Adrenal gland (tissue), 12 donors: ENCODE measurements around the gene CALCR. TPM values are rescaled to one million over a fixed set of nuclear protein-coding genes. Genes with fewer than 3 reads are reported as not detected.

Source experiments
- DNase-seq, 7 donors: peaks; one replicate each; pipeline ENCODE4 v3.0.0-alpha.2; 2019 to 2020
- H3K27ac ChIP-seq, 5 donors: fragments of 200-600 bp; sonication (generic) in 4 of 5; 1 replicate in 3 of 5; 2 replicates in 2 of 5; pipeline versions ENCODE4 v1.5.1 to v1.8.0; 2016 to 2020; ENCODE audit warnings: mild to moderate bottlenecking in 1 of 5
- H3K27me3 ChIP-seq: fragments of 200-600 bp; 2 replicates; pipeline ENCODE4 v1.8.0; 2021
- H3K36me3 ChIP-seq, 2 donors: fragments of 200-600 bp; replicated peaks in 1 of 2; 1 replicate in 1 of 2; 2 replicates in 1 of 2; pipeline versions ENCODE4 v1.5.1 to v1.8.0; 2018 to 2022
- H3K4me1 ChIP-seq, 2 donors: fragments of 200-600 bp; replicated peaks in 1 of 2; 1 replicate in 1 of 2; 2 replicates in 1 of 2; pipeline versions ENCODE4 v1.5.1 to v1.8.0; 2018 to 2021
- H3K4me3 ChIP-seq, 4 donors: fragments of 200-600 bp; sonication (generic) in 3 of 4; one replicate each; pipeline ENCODE4 v1.5.1; 2016 to 2018
- H3K9me3 ChIP-seq, 3 donors: fragments of 200-600 bp; sonication (generic) in 1 of 3; replicated peaks in 1 of 3; 1 replicate in 2 of 3; 2 replicates in 1 of 3; pipeline versions ENCODE4 v1.5.1 to v1.8.0; 2016 to 2021
- CTCF ChIP-seq, 6 experiments: fragments of 450-650 bp in 4 of 6; fragments of 200-600 bp in 2 of 6; sonication (generic) in 1 of 6; IDR thresholded peaks; 1 replicate in 5 of 6; 2 replicates in 1 of 6; pipeline versions ENCODE4 v1.5.1 to v1.8.0; 2016 to 2021; ENCODE audit warnings: antibody characterized with exemption in 6 of 6, mild to moderate bottlenecking in 2 of 6, moderate library complexity in 1 of 6
- POLR2A ChIP-seq, 2 donors: fragments of 450-650 bp; IDR thresholded peaks; one replicate each; pipeline ENCODE4 v1.6.1; 2017; ENCODE audit warnings: antibody characterized with exemption in 2 of 2, mild to moderate bottlenecking in 2 of 2, moderate library complexity in 1 of 2
- WGBS, 4 donors: extraction: QIAGEN DNeasy Blood & Tissue Kit in 2 of 4; methylation state at CpG; one replicate each; pipeline versions ENCODE4 v1.1.5 to v1.1.7; 2013 to 2017; 5-methylcytosine and 5-hydroxymethylcytosine counted together
- intact Hi-C, 2 donors: fragments of 100-400 bp; cut with DNase I; formaldehyde crosslinking; loops; one replicate each; pipeline versions ENCODE4 v1.14.1 to v1.15.0; 2022 to 2023
- polyA plus RNA-seq, 3 donors: library from polyadenylated mRNA; stranded (reverse); fragments of 200-250 nt in 2 of 3; fragments of 350-450 nt in 1 of 3; fragmentation: Illumina TruSeq in 1 of 3; extraction: RNeasy Lipid Tissue Mini Kit (QIAGEN cat#74804) in 1 of 3; gene quantifications; one replicate each; pipeline ENCODE4 v1.2.3, GENCODE V29; 2013 to 2014
- total RNA-seq, 9 donors: library from RNA; depleted of rRNA in 4 of 9; stranded (reverse); fragments of >200 nt in 4 of 9; fragments of 120-200 nt in 1 of 9; fragmentation: NEBNext Ultra II Directional in 1 of 9; extraction: Animal tissue kit (Norgen Biotek cat#: 25700) in 1 of 9; gene quantifications; one replicate each; pipeline versions ENCODE4 v1.1.0 to v1.2.4, GENCODE V29; 2013 to 2023
- donor health status: healthy with polysubstance abuse.
- donor health status: Bipolar disorder and iron deficiency.
- donor health status: DM: yes; HTN: yes; CAD: no.
- donor health status: DM: no; HTN: no; CAD: no.
- donor health status: DM: no; HTN: no; CAD: no.
- donor health status: DM: yes; HTN: yes; CAD: no.

The CALCR gene
- total and polyA plus RNA-seq, 12 donors = 0.03 to 0.52 (median 0.14) TPM; not detected in 4

GRCh38 chr7:93566876-93567275 is 7.6 kb downstream of the CALCR start:
- intact Hi-C loops = no loop called here
- TF ChIP-seq CTCF (IDR thresholded peaks at IDR 0.05) (no peak), POLR2A (IDR thresholded peaks at IDR 0.05) (no peak)
- H3K4me3 ChIP-seq = no peak overlapping the region
- H3K27me3 ChIP-seq = no peaks in the 10 kb centered on the region
- H3K36me3 ChIP-seq = no peaks in the 10 kb centered on the region
- DNase-seq = no peak
- no peak overlapping the region for H3K27ac ChIP-seq
- no peaks in the 10 kb centered on the region for H3K9me3 ChIP-seq
- no peaks in the 10 kb centered on the region for H3K4me1 ChIP-seq

- H3K4me3 ChIP-seq = no peak overlapping the region
- DNase-seq = no peak
- H3K27me3 ChIP-seq = no peaks in the 10 kb centered on the region
- WGBS, 4 donors = 51 to 64% (median 58%) methylated on average over 6 of the region's 6 CpGs
- H3K9me3 ChIP-seq = no peaks in the 10 kb centered on the region
- no peak overlapping the region for H3K27ac ChIP-seq
- H3K4me1 ChIP-seq = no peaks in the 10 kb centered on the region
- no peak for TF ChIP-seq POLR2A (IDR thresholded peaks at IDR 0.05)
- no peak for TF ChIP-seq CTCF (IDR thresholded peaks at IDR 0.05)
- H3K36me3 ChIP-seq = no peaks in the 10 kb centered on the region
- intact Hi-C loops = no loop called here
Observed at GRCh38 chr7:93563584-93563983, 10.9 kb downstream of the CALCR start.

- H3K9me3 ChIP-seq = no peaks in the 10 kb centered on the region
- TF ChIP-seq CTCF (IDR thresholded peaks at IDR 0.05) (no peak), POLR2A (IDR thresholded peaks at IDR 0.05) (no peak)
- no peak for DNase-seq
- no peaks in the 10 kb centered on the region for H3K36me3 ChIP-seq
- intact Hi-C loops = no loop called here
- no peaks in the 10 kb centered on the region for H3K4me1 ChIP-seq
- no peaks in the 10 kb centered on the region for H3K27me3 ChIP-seq
- no peak overlapping the region for H3K27ac ChIP-seq
- 63 to 75% (median 71%) methylated on average over 2 of the region's 2 CpGs for WGBS, 4 donors
- no peak overlapping the region for H3K4me3 ChIP-seq
Observed at GRCh38 chr7:93562936-93563335, 11.6 kb downstream of the CALCR start.

- Histone ChIP-seq H3K27me3 (no peaks in the 10 kb centered on the region), H3K4me1 (no peaks in the 10 kb centered on the region), H3K27ac (no peak overlapping the region), H3K4me3 (no peak overlapping the region), H3K36me3 (no peaks in the 10 kb centered on the region), H3K9me3 (no peaks in the 10 kb centered on the region)
- intact Hi-C loops = no loop called here
- TF ChIP-seq POLR2A (IDR thresholded peaks at IDR 0.05) = no peak
- no peak for TF ChIP-seq CTCF (IDR thresholded peaks at IDR 0.05)
- DNase-seq = no peak
- 68 to 77% (median 73%) methylated on average over 2 of the region's 2 CpGs for WGBS, 4 donors
Observed at GRCh38 chr7:93562106-93562505, 12.4 kb downstream of the CALCR start.
